ENCODE data around the gene PRKACB.

- no peak for TF ChIP-seq CTCF (IDR thresholded peaks at IDR 0.05; ENCODE audit: low read length)
- no peak for TF ChIP-seq EZH2 (optimal IDR thresholded peaks at IDR 0.05; ENCODE audit: low read depth, low read length)
Measured at GRCh38 chr1:84255582-84255981, 111.5 kb downstream of the PRKACB start.
